Right lobe of liver (tissue), 6 donors: Measurements from ENCODE around the gene CLSTN2. TPM values are rescaled to one million over a fixed set of nuclear protein-coding genes. Genes with fewer than 3 reads are reported as not detected.

Source experiments
- ATAC-seq, 4 donors: fragments of 200-7000 bp; cut with Tn5 transposase; one replicate each; pipeline ENCODE4 v1.9.1; 2020; ENCODE audit warnings: mild to moderate bottlenecking in 4 of 4, moderate library complexity in 4 of 4
- DNase-seq, 3 donors: peaks; one replicate each; pipeline ENCODE4 v3.0.0-alpha.2; 2020
- H3K27ac ChIP-seq, 3 donors: fragments of 200-600 bp; one replicate each; pipeline ENCODE4 v1.8.0; 2022
- H3K27me3 ChIP-seq, 2 donors: fragments of 200-600 bp; one replicate each; pipeline ENCODE4 v1.8.0; 2022
- H3K36me3 ChIP-seq, 4 donors: fragments of 200-600 bp; sonication (generic) in 1 of 4; one replicate each; pipeline versions ENCODE4 v1.5.1 to v1.8.0; 2017 to 2022; ENCODE audit warnings: control low read depth in 1 of 4
- H3K4me1 ChIP-seq, 4 donors: fragments of 200-600 bp; sonication (generic) in 1 of 4; one replicate each; pipeline versions ENCODE4 v1.5.1 to v1.8.0; 2017 to 2022; ENCODE audit warnings: control low read depth in 1 of 4
- H3K4me3 ChIP-seq, 3 donors: fragments of 200-600 bp; one replicate each; pipeline ENCODE4 v1.8.0; 2022
- H3K9me3 ChIP-seq, 4 donors: fragments of 200-600 bp; sonication (generic) in 1 of 4; one replicate each; pipeline versions ENCODE4 v1.5.1 to v1.8.0; 2017 to 2022; ENCODE audit warnings: control low read depth in 1 of 4
- POLR2A ChIP-seq: fragments of 450-650 bp; IDR thresholded peaks from one replicate; pipeline ENCODE4 v1.6.1; 2017; ENCODE audit warnings: antibody characterized with exemption, mild to moderate bottlenecking
- WGBS: methylation state at CpG from one replicate; pipeline ENCODE4 v1.1.6; 2018; ENCODE audit warnings: low coverage, low lambda C conversion rate; ENCODE audit not compliant: insufficient coverage; ENCODE audit errors: missing lambda C conversion rate; 5-methylcytosine and 5-hydroxymethylcytosine counted together
- intact Hi-C, 2 donors: fragments of 100-400 bp; cut with DNase I; formaldehyde crosslinking; loops; one replicate each; pipeline versions ENCODE4 v1.11.2 to v1.14.1; 2022
- total RNA-seq, 6 experiments: library from RNA; depleted of rRNA in 2 of 6; stranded (reverse); fragments of >200 nt in 2 of 6; fragmentation: NEBNext Ultra II Directional in 3 of 6; extraction: Animal tissue kit (Norgen Biotek cat#: 25700) in 3 of 6; gene quantifications; one replicate each; pipeline versions ENCODE4 v1.1.0 to v1.2.4, GENCODE V29; 2016 to 2023
- TF ChIP-seq, protein P1 (sequence below), 4 donors: fragments of 200-600 bp in 3 of 4; fragments of 450-650 bp in 1 of 4; IDR thresholded peaks; one replicate each; pipeline versions ENCODE4 v1.5.1 to v1.8.0; 2016 to 2022; ENCODE audit warnings: antibody characterized with exemption in 4 of 4, mild to moderate bottlenecking in 2 of 4
- donor health status: DM: no; HTN: yes; CAD: no.
- donor health status: DM: no; HTN: no; CAD: no.
- donor health status: DM: no; HTN: no; CAD: no.
- donor health status: DM: no; HTN: yes; CAD: no.
- donor health status: DM: no; HTN: yes; CAD: no.

Gene CLSTN2
- total RNA-seq, 6 experiments from 2014 or later = 1.0 to 3.3 (median 2.0) TPM

DNA sequence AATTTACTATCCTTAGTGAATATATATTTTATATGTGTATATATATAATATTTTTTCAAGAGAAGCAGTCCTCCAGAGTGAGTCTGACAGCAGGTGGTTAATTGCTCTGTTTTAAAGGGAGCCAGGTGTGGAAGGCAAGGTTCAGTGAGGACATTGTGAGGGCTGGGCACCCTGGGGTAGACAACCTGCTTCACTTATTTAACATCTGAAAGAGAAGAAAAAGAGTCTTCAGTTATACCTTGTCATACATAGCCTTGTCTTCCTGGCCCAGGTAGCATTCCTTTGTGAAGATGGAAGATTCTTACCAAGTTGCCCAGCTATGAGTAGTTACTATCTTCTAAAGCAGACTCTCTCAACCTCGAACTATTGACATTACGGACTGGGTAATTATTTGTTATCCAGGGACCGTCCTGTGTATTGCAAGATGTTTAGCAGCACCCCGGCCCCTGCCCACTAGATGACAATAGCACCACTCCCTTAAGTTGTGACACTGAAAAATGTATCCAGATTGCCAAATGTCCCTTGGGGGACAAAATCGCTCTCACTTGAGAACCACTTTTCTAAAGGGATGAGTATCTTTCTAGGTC, 406.9 kb downstream of the CLSTN2 start:
- Histone ChIP-seq H3K4me1 (no peaks in the 10 kb centered on the region), H3K9me3 (no peaks in the 10 kb centered on the region), H3K27ac (no peak overlapping the region), H3K36me3 (no peaks in the 10 kb centered on the region), H3K4me3 (no peak overlapping the region), H3K27me3 (no peaks in the 10 kb centered on the region)
- TF ChIP-seq POLR2A = no peak
- TF ChIP-seq, protein P1, sequence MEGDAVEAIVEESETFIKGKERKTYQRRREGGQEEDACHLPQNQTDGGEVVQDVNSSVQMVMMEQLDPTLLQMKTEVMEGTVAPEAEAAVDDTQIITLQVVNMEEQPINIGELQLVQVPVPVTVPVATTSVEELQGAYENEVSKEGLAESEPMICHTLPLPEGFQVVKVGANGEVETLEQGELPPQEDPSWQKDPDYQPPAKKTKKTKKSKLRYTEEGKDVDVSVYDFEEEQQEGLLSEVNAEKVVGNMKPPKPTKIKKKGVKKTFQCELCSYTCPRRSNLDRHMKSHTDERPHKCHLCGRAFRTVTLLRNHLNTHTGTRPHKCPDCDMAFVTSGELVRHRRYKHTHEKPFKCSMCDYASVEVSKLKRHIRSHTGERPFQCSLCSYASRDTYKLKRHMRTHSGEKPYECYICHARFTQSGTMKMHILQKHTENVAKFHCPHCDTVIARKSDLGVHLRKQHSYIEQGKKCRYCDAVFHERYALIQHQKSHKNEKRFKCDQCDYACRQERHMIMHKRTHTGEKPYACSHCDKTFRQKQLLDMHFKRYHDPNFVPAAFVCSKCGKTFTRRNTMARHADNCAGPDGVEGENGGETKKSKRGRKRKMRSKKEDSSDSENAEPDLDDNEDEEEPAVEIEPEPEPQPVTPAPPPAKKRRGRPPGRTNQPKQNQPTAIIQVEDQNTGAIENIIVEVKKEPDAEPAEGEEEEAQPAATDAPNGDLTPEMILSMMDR (IDR thresholded peaks at IDR 0.05) = no peak
- 58% methylated on average over 5 of the region's 5 CpGs for WGBS
- intact Hi-C loops = no loop called here
- DNase-seq (no peak), ATAC-seq (no peak)

DNA sequence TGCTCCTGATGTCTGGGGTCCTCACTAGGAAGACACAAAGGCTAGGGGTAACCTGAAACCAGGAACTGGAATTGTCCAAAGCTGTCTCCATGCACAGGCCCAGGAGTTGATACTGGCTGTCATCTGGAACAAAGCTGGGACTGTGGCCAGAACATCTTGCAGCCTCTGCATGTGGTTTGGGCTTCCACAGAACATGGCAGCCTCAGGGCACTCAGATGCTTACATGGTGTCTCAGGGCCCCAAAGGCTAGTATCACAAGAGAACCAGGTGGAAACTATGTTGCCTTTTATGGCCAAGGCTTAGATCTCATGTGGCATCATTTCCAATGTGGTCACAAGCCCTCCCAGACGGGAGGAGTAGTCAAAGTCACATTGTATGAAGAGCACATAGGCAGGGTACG, 407.7 kb downstream of the CLSTN2 start:
- Histone ChIP-seq H3K27me3 (no peaks in the 10 kb centered on the region), H3K9me3 (no peaks in the 10 kb centered on the region), H3K4me3 (no peak overlapping the region), H3K27ac (no peak overlapping the region), H3K4me1 (no peaks in the 10 kb centered on the region), H3K36me3 (no peaks in the 10 kb centered on the region)
- no peak for DNase-seq
- no peak for ATAC-seq
- 54% methylated on average over 2 of the region's 2 CpGs for WGBS
- intact Hi-C loops = no loop called here
- TF ChIP-seq, protein P1 (IDR thresholded peaks at IDR 0.05) = no peak
- TF ChIP-seq POLR2A = no peak

DNA sequence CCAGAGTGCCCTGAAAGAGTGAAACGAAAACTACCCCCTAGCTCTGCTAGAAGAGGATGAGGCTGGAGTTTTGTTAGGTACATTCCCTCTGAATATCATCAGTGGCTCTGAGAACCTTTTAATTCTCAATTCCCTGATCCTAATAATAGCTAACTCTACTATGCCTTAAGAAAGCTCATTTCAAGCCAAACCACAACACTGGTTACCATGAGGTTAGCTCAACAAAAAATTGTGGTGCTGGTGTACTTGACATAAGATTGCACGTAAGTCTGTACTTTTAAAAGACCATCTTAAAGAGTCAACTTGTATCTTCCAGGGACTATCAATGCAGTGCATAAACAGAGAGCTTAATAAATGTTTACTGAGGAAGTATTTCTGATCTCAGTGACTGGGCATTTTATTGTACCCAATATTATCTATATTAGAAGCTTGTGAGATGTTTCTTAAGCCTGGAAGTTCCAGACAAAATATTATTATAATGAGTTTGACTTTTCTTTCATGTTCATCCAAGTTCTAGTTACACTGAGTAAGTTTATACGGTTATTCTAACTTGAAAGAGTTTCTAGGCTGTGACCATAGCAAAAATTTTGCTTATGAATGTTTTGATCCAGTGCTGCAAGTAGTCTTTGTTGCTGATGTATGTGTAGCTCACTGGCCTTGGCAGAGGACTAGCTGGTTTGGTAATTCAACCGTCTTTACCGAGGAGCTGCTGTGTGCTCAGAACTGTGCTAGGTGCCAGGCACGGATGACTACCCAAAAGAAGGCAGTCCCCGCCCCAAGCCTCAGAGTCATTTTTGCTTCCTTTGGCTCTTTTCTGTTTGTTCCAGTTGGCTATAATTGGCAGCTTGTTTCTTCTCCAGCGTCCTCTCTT, 408.5 kb downstream of the CLSTN2 start:
- TF ChIP-seq, protein P1 (IDR thresholded peaks at IDR 0.05) = no peak
- TF ChIP-seq POLR2A = no peak
- intact Hi-C loops = no loop called here
- Histone ChIP-seq H3K27ac (no peak overlapping the region), H3K4me3 (no peak overlapping the region), H3K9me3 (no peaks in the 10 kb centered on the region), H3K36me3 (no peaks in the 10 kb centered on the region), H3K27me3 (no peaks in the 10 kb centered on the region), H3K4me1 (no peaks in the 10 kb centered on the region)
- DNase-seq (no peak), ATAC-seq (no peak)
- 55% methylated on average over 8 of the region's 8 CpGs for WGBS

DNA sequence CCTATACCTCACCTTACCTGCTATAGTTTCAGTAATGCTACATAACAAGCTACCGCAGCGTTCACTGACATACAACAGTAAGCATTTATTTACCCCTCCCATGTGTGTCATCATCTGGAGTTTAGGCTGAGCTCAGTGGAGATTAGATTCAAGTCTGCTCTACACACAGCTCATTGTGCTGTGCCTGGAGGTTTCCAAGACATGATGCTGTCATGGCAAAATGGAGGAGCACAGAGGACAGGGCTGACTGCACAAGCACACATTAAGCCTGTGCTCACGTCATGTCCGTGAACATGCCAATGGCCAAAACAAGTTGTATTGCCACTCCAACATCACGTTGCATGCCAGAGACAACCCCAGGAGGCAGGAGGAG, 409.1 kb downstream of the CLSTN2 start:
- ATAC-seq = no peak
- intact Hi-C loops = no loop called here
- no peaks in the 10 kb centered on the region for H3K4me1 ChIP-seq
- 63% methylated on average over 5 of the region's 5 CpGs for WGBS
- H3K36me3 ChIP-seq = no peaks in the 10 kb centered on the region
- no peak for TF ChIP-seq POLR2A
- TF ChIP-seq, protein P1 (IDR thresholded peaks at IDR 0.05) = no peak
- H3K27ac ChIP-seq = no peak overlapping the region
- no peaks in the 10 kb centered on the region for H3K27me3 ChIP-seq
- DNase-seq = no peak
- no peaks in the 10 kb centered on the region for H3K9me3 ChIP-seq
- no peak overlapping the region for H3K4me3 ChIP-seq
